GM19238 (cell line): ENCODE data around the gene TXNDC8.
"Not testable (repeated sequence)": the region's sequence is repeated elsewhere in the genome, so short reads cannot be mapped to it uniquely, and the experiment has no call there.

ENCODE experiments used
- DNase-seq: peaks from one replicate; pipeline ENCODE4 v3.0.0; 2011; ENCODE audit warnings: low spot score; ENCODE audit not compliant: insufficient read length

TXNDC8 gene

GRCh38 chr9:110328763-110329162 lies 8.9 kb downstream of the TXNDC8 start:
- no peak for DNase-seq

DNA sequence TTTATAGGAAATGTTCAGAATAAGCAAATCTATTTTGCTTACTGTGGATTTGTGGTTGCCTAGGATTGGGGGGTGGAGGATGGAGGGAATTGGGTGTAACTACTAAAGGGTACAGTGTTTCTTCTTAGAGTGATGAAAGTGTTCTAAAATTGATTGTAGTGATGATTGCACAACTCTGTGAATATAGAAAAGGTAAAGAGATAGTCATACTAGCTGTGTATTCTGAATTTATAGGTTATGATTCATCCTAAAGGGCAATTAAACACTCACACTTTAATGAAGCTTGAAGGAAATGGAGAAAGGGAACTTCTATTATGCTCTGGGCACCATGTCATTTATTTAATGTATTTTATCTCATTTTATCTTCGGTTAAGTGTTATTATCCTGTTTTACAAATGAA lies 9.9 kb downstream of the TXNDC8 start:
- no peak for DNase-seq

DNA sequence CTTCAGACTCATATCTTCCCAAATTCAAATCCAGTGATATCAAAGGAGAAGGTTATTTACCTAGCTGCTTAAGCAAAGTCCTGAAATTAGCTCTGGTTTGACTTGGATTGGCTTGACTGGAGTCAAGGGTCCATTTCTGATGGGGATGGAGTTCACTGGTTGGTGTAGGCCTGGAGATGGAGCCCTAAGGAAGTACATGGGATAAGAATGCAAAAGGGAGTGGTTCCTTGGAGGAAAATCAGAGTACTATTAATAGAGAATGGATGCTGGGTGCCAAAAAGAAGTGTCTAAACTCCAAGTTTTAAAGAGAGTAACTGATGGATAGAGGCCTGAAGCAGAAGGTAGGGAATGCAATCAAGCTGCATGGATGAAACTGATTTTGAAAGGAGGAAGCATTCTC lies 13.8 kb downstream of the TXNDC8 start:
- no peak for DNase-seq

- DNase-seq = no peak
These were observed 16.8 kb downstream of the TXNDC8 start for GRCh38 chr9:110320651-110321445.

GRCh38 chr9:110319781-110320492 lies 17.7 kb downstream of the TXNDC8 start:
- no peak for DNase-seq

GRCh38 chr9:110317911-110318310 lies 19.8 kb downstream of the TXNDC8 start:
- DNase-seq = no peak

DNA sequence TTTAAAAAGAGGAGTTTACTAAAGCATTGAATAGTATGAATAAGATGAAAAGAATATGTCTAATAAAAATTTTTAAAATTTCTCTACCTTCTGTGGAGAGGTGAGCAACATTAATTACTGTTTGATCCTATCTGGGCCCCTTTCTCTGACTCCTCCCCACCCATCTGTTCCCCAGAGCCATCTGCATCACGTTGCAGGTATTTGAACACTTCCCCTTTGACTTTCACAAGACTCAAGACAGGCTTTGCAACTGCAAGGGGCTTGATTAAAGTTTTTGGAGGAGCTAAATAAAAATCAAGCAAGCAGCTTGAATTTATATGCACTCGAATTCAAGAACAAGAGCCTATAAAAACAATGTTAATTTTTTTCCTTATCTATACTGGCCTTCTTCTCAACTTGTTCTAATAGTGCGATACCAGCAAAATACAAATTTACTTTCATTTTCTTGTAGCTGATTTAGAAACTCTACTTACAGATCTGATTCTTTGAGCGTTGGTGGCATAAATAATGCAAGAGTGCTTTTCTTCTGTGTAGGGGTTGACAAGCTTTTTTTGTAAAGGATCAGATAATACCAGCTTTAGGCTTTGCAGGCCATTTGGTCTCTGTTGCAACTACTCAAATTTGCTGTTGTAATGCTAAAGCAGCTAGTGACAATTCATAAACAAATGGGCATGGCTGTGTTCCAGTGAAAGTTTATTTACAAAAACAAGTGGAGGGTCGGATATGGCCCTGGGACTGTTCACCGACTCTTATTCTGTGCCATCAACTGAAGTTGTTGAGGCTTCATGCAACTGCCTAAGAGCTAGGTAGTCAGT lies 21.2 kb downstream of the TXNDC8 start:
- peak; percentile 37 for DNase-seq

DNA sequence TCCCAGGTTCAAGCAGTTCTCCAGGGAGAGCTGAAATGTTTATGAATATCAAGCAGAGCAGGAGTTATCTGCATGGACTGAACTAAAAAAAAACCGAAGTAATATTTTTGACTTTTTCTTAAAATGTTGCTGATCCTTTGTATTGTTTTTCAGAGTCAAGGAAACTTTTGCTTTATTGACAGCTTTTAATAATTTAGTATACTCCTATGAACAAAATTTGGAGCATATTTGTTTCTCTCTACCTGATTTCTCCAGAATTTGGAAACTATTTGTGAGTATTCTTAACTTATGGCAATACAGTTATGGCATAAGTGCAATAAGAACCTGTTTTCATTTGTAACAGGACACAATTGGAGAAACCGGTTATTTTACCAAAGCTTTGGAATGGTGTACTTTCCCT lies 25.7 kb downstream of the TXNDC8 start:
- DNase-seq = not testable (repeated sequence)

DNA sequence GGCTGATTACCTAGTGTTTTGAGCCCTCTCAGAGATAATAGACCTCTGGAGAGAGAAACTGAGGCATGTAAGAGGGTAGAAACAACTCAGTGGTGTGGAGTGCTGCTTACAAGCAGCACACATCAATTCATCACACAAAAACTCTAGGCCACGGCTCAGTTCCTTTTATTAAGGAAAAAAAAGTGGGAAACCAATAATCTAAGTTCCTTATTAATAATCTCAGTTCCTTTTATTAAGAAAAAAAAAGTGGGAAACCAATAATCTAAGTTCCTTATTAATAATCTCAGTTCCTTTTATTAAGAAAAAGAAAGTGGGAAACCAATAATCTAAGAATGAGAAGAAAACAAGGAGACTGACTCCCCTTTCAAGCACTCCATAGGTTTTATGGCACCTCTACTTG lies 28.0 kb downstream of the TXNDC8 start:
- DNase-seq = no peak

GRCh38 chr9:110308633-110309038 lies 29.0 kb downstream of the TXNDC8 start:
- no peak for DNase-seq

DNA sequence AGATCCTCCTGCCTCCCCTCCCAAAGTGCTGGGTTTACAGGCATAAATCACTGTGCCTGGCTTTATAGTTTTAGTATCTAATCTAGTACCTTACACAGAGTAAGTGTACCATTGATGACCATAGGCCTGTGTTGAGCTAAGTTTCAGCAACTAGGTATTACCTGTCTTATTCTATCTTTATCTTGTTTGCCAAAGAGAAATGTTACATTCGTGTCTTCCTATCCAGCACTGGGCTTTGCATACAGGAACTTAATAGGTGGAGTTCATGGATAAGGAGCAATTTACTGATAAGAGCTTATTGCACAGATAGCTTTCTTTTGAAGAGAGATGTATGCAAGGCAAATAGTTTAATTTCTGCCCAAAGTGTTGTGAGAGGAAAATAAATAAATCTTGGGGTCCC lies 30.5 kb downstream of the TXNDC8 start:
- no peak for DNase-seq

- DNase-seq = no peak
These were observed 34.5 kb downstream of the TXNDC8 start for GRCh38 chr9:110303133-110303532.

- DNase-seq = no peak
These were observed 39.5 kb downstream of the TXNDC8 start for GRCh38 chr9:110298043-110298605.

DNA sequence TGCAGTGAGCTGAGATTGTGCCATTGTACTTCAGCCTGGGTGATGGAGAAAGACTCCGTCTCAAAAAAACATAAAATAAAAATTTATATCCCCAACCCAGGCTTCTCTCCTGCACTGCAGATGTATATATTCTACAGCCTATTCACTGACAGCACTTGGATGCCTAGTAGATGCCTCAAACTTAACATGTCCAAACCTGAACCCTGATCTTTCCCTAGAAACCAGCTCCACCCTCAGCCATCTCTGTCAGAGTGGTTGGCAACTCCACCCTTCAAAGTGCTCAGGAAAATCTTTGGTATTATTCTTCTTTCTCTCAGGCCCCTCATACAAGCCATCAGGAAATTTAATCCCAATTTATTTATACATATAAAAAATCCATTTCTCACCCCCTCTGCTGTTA lies 44.4 kb downstream of the TXNDC8 start:
- DNase-seq = no peak

DNA sequence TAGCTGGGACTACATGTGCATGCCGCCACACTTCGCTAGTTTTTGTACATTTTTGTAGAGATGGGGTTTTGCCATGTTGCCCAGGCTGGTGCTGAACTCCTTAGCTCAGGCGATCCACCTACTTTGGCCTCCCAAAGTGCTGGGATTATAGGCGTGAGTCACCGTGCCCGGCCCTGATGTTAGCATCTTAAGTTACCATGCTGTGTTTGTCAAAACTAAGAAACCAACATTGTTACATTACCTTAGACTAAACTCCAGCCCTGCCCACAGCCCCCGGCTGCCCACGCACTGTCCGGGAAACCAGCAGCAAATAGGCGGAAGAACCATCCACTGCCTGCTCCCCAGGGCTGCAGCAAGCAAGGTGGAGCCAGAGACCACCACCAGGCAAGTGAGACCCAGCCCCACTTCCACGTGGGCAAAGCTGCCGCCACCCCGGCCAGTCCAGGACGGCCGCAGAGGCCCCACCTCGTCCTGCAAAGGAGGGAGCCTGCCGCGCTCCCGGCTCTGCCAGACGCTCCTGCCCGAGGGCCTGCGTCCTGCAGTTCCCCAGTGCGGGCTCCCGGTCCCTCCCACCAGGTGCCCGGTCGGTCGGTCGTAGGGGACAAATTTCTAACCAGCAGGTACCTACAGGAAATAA lies 45.6 kb downstream of the TXNDC8 start:
- no peak for DNase-seq

- DNase-seq = no peak
These were observed 47.7 kb downstream of the TXNDC8 start for GRCh38 chr9:110290001-110290400.

- no peak for DNase-seq
These were observed 49.2 kb downstream of the TXNDC8 start for GRCh38 chr9:110288503-110288902.

DNA sequence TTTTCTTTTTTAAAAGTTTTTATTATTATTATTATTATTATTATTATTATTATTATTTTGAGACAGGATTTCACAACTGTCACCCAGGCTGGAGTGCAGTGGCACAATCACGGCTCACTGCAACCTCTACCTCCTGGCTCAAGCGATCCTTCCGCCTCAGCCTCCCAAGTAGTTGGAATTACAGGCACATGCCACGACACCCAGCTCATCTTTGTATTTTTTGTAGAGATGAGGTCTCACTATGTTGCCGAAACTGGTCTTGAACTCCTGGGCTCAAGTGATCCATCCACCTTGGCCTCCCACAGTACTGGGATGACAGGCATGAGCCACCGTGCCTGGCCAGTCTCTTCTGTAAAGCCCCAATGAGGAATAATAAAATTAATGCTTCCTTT lies 50.4 kb downstream of the TXNDC8 start:
- DNase-seq = no peak

DNA sequence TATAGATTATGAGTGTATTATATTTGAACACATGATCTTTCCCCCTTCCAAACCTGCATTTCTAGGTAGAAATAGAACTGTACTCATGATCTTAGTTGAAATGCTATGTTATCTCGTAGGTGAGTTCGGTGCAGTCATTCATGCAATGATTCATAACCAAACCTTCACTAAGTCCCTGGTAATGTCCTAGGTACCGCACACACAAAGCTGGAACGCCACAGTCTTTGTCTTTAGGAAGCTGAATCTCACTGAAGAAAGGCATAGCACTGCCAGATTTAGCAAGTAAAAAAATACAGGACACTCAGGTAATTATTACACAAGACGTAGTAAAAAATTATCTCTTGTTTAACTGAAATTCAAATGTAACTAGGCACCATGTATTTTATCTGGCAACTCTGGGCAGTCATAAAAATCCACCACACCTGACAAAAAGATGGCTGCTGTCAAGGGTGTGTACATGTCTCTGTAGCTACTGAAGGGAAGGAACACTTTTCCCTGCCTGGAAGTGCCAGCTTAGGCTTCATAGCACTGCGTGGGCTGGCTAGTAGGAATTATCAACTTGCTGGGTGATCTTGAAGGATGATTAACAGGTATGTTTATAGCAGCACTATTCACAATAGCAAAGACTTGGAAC lies 53.3 kb downstream of the TXNDC8 start:
- no peak for DNase-seq

- DNase-seq = no peak
These were observed 53.9 kb downstream of the TXNDC8 start for GRCh38 chr9:110283751-110284150.

- no peak for DNase-seq
These were observed 55.0 kb downstream of the TXNDC8 start for GRCh38 chr9:110282739-110283081.
